Measurements from ENCODE around the gene SYT17. TPM values are rescaled to one million over a fixed set of nuclear protein-coding genes. Genes with fewer than 3 reads are reported as not detected.

Gene SYT17
- total RNA-seq, 2 donors from 2014 or later, result 1.8 to 1.9 TPM

GRCh38 chr16:19192865-19193264, 24.8 kb downstream of the SYT17 start:
- H3K36me3 ChIP-seq, result no peaks in the 10 kb centered on the region
- no peak overlapping the region for H3K27ac ChIP-seq
- DNase-seq (ENCODE audit: low spot score) (no peak), ATAC-seq (ENCODE audit: insufficient number of reproducible peaks, low FRiP score, low read depth) (no peak)
- peaks cover 4 to 25% of the 10 kb centered on the region in 2 donors for H3K4me1 ChIP-seq (ENCODE audit: control insufficient read depth in 1 of 2, low read depth in 2 of 2)
- no peaks in the 10 kb centered on the region for H3K9me3 ChIP-seq
- TF ChIP-seq, protein P1, sequence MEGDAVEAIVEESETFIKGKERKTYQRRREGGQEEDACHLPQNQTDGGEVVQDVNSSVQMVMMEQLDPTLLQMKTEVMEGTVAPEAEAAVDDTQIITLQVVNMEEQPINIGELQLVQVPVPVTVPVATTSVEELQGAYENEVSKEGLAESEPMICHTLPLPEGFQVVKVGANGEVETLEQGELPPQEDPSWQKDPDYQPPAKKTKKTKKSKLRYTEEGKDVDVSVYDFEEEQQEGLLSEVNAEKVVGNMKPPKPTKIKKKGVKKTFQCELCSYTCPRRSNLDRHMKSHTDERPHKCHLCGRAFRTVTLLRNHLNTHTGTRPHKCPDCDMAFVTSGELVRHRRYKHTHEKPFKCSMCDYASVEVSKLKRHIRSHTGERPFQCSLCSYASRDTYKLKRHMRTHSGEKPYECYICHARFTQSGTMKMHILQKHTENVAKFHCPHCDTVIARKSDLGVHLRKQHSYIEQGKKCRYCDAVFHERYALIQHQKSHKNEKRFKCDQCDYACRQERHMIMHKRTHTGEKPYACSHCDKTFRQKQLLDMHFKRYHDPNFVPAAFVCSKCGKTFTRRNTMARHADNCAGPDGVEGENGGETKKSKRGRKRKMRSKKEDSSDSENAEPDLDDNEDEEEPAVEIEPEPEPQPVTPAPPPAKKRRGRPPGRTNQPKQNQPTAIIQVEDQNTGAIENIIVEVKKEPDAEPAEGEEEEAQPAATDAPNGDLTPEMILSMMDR (IDR thresholded peaks at IDR 0.05), result no peak
- H3K27me3 ChIP-seq (replicated peaks; ENCODE audit: insufficient read depth), result no peaks in the 10 kb centered on the region
- H3K4me3 ChIP-seq, result no peak overlapping the region

DNA sequence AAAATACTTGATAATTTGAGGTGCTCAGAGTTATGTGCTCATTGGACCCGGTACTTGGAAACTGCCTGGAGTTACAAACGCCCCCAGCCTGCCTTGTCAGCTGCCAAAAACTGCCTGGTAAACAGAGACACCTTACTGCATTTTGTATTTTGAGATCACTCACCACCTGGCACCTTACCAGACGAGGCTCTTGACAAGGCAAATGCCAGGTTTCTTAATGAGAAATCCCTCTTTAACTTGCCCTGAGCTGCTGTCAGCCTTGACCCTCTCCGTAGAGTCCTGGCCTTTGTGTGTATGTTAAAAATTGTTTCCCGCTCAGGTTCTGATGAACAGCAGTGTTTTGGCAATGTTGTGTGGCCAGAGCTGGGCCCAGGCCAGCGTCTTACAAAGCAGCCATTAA, 28.8 kb downstream of the SYT17 start:
- TF ChIP-seq, protein P1 (IDR thresholded peaks at IDR 0.05), result no peak
- no peaks in the 10 kb centered on the region for H3K36me3 ChIP-seq
- H3K27me3 ChIP-seq (replicated peaks; ENCODE audit: insufficient read depth), result no peaks in the 10 kb centered on the region
- H3K9me3 ChIP-seq, result no peaks in the 10 kb centered on the region
- H3K4me1 ChIP-seq (ENCODE audit: control insufficient read depth in 1 of 2, low read depth in 2 of 2), result no peaks in the 10 kb centered on the region
- ATAC-seq (ENCODE audit: insufficient number of reproducible peaks, low FRiP score, low read depth) (no peak), DNase-seq (ENCODE audit: low spot score) (no peak)
- H3K4me3 ChIP-seq, result no peak overlapping the region
- no peak overlapping the region for H3K27ac ChIP-seq

- Histone ChIP-seq H3K4me1 (ENCODE audit: control insufficient read depth in 1 of 2, low read depth in 2 of 2) (no peaks in the 10 kb centered on the region), H3K36me3 (no peaks in the 10 kb centered on the region), H3K4me3 (no peak overlapping the region), H3K27ac (no peak overlapping the region), H3K9me3 (no peaks in the 10 kb centered on the region), H3K27me3 (replicated peaks; ENCODE audit: insufficient read depth) (no peaks in the 10 kb centered on the region)
- TF ChIP-seq, protein P1 (IDR thresholded peaks at IDR 0.05), result no peak
- DNase-seq (ENCODE audit: low spot score) (no peak), ATAC-seq (ENCODE audit: insufficient number of reproducible peaks, low FRiP score, low read depth) (no peak)
Measured at GRCh38 chr16:19203374-19203966, 35.4 kb downstream of the SYT17 start.

DNA sequence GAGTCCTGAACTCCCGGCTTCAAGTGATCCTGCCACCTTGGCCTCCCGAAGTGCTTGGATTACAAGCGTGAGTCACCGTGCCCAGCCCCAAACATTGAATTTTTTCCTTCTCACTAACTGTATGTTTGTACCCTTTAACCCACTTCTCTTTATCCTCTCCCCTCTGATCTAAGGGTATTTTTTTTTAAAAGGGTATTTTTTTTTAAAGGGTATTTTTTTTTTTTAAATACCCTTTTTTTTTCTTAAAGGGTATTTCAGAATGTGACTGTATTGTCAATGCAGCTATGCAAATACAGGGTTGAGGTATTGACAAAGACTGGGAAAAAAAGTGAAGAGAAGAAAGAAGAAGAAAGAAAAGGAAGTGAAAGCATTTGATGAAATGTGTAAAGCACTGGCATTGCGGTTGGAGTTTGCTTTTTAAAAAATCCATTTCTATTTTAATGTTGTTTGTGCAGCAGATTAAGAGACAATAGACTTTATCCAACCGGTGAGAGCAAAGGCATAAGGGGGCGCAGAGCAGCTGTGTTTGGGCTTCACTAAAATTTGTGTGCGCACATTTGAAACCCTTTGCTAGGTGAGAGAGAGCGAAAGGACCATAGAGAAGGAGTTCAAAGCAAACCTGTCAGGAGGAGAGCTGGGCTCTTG, 42.4 kb downstream of the SYT17 start:
- DNase-seq (ENCODE audit: low spot score) (no peak), ATAC-seq (ENCODE audit: insufficient number of reproducible peaks, low FRiP score, low read depth) (no peak)
- TF ChIP-seq, protein P1 (IDR thresholded peaks at IDR 0.05), result no peak
- Histone ChIP-seq H3K27ac (no peak overlapping the region), H3K4me1 (ENCODE audit: control insufficient read depth in 1 of 2, low read depth in 2 of 2) (no peaks in the 10 kb centered on the region), H3K36me3 (no peaks in the 10 kb centered on the region), H3K27me3 (replicated peaks; ENCODE audit: insufficient read depth) (no peaks in the 10 kb centered on the region), H3K4me3 (no peak overlapping the region), H3K9me3 (no peaks in the 10 kb centered on the region)

DNA sequence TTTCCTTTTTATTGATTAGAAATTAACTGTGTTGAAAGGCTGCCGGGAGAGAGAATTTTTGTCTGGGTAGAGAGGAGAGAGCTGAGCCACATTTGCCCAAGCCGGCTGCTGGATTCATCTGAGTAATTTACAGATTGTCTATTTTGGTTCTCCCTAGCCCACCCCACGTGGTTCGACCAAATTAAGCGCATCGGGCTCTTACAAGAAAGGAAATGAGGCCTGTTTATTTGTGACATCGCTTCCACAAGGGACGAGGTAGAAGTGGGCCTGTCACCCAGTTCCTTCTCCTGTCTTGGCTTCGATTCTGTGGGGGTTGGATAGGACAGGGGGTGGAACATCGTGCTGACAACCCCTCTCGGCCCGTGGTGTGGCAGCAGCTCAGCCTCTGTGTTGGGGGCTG, 42.9 kb downstream of the SYT17 start:
- Histone ChIP-seq H3K4me1 (ENCODE audit: control insufficient read depth in 1 of 2, low read depth in 2 of 2) (no peaks in the 10 kb centered on the region), H3K4me3 (no peak overlapping the region), H3K27me3 (replicated peaks; ENCODE audit: insufficient read depth) (no peaks in the 10 kb centered on the region), H3K9me3 (no peaks in the 10 kb centered on the region), H3K36me3 (no peaks in the 10 kb centered on the region), H3K27ac (no peak overlapping the region)
- TF ChIP-seq, protein P1 (IDR thresholded peaks at IDR 0.05), result no peak
- DNase-seq (ENCODE audit: low spot score) (no peak), ATAC-seq (ENCODE audit: insufficient number of reproducible peaks, low FRiP score, low read depth) (no peak)

Data from thoracic aorta (tissue), 2 donors.